NCI-H1694 treated with DMSO at 0.1 percent for 48 hours (cell line): ENCODE data around the gene CHD5.

ENCODE experiments used
- DNase-seq: peaks from one replicate; lab custom pipeline; 2025; lab: John Stamatoyannopoulos, UW

CHD5 gene

GRCh38 chr1:6098303-6099215, 81.6 kb downstream of the CHD5 start:
- no peak for DNase-seq

- DNase-seq: no peak
Observed at GRCh38 chr1:6097824-6098223, 82.3 kb downstream of the CHD5 start.

GRCh38 chr1:6097117-6097595, 83.0 kb downstream of the CHD5 start:
- DNase-seq: no peak

DNA sequence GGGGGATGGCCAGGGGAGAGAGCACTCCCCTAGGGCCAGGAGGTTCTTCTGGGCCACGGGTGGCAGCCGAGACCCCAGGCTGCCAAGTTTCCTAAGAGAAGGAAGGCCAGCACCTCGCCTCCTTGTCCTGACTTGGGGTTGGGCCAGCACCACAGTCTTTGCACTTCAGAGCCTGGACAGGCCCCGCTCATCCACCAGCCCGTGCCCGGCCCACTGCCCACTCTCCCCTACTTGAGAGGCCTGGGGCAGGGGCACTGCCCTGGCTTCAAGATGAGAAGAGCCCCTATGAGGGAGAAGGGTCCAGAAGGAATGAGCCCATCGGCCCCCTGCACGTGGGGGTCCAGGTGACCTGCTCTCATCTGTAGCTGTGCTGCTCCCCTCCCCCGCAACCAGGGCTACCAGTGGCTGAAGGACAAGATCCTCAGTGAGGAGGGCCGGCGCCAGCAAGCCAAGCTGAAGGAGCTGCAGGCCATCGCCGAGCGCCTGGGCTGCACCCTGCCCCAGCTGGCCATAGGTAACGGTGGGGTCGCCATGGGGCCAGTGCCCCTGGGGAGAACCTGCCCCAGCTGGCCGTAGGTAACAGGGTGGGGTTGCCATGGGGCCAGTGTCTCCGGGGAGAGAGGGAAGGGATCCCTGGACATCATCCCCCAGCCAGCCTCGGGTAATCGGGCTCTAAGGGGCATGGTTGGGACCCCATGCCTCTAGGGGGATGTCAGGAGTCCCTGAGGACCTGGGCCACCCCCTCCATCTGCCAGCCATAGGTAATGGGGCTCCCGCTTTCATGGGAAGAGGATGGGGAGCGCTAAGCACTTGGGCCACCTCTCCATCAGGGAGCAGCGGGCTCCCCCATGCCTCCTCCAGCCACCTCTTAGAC, 83.6 kb downstream of the CHD5 start:
- DNase-seq: no peak

DNA sequence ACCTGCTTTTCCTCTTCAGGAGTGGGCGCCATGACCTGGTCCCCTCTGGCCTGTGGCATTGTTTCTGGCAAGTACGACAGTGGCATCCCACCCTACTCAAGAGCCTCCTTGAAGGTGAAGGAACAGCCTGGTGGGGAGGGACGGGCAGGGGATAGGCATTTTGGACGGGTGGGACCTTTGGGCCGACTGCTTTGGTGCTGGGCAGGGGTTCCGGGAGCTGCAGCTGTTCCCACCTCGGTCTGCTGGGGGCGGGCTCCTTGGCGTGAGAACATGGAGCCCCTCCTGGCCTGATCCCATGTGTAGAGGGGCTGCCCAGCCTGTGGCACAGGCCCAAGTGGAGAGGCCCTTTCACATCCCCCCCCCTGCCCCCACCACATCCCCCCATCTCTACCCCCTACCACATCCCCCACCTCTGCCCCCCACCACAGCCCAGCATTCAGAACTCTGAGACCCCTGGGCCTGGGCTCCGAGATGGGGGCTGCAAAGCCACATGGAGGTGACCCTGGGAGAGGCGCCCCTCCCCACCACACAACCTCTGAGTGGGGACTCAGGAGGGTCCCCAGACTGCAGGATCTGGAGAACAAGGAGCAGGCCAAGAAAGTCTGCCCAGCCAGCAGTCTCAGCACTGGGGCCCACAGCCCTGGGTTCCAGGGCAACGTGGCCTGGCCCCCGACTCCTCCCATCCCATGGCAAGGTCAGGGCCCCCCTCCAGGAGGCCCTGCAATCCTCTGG, 84.4 kb downstream of the CHD5 start:
- no peak for DNase-seq

DNA sequence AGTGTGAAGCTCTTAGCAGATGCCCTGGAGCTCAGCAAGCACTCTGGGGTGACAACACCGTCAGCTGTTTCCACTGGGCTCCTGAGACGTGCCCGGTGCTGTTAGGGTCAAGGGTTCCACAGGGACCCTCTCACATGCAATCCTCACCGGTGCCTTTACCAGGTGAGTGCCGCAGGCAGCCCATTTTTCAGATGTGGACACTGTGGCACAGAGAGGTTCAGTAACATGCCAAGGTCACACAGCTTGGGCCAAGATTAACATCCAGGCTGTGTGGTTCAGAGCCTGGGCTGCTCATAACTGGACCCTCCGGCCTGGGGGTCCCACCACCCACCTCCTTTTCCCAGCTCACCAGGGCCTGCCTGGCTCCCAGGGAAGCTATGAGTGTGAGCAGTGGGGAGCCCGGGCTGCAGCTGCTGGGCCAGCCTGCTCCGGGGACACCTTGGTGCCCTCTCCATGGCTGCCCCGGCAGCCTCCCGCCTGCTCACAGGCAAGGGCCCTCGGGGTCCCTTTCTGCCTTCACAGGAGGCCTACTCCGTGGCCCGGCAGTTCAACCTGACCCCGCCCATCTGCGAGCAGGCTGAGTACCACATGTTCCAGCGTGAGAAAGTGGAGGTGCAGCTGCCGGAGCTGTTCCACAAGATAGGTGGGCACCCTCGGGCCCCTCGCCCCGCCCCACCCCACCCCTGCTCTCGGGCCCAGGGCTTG, 85.2 kb downstream of the CHD5 start:
- no peak for DNase-seq

- no peak for DNase-seq
Observed at GRCh38 chr1:6094246-6094645, 85.9 kb downstream of the CHD5 start.

GRCh38 chr1:6093611-6094010, 86.5 kb downstream of the CHD5 start:
- DNase-seq: no peak

DNA sequence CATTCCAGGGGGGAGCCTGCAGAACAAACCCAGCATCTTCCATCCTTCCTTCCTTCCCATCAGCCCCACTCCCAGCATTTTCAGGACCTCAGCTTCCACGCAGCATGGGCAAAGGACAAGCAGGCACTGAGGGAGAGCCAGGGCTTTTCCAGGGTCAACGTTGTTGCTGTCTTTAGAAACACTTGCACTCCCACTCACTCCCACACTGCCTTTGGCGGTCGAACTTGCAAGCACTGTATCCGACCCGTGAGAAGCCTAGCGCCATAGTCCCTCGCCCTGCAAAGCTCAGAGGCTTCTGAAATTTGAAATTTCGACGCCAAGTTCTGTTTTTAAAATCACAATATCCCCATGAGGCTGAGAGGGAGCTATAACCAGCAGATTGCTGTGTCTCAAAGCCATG, 87.0 kb downstream of the CHD5 start:
- no peak for DNase-seq

GRCh38 chr1:6092211-6092610, 87.9 kb downstream of the CHD5 start:
- DNase-seq: no peak

- DNase-seq: no peak
Observed at GRCh38 chr1:6091823-6092109, 88.4 kb downstream of the CHD5 start.

- no peak for DNase-seq
Observed at GRCh38 chr1:6090996-6091822, 88.9 kb downstream of the CHD5 start.

DNA sequence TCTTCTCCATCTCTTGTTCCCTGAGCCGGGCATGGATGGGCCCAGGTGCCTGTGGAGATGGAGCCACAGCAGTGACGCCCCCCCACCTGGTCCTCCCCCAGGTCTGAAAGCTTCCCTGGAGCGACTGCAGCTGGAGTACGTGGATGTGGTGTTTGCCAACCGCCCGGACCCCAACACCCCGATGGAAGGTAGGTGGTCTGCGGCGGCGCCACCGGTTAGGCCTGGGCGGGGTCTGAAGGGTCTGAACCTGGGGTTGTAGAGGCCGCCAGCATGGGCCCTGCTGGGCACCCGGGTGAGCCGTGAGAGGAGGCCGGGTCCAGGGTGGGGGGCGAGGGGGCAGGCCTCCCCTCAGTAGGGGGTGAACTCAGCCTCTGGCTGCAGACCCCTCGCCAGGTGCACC, 89.8 kb downstream of the CHD5 start:
- DNase-seq: no peak

DNA sequence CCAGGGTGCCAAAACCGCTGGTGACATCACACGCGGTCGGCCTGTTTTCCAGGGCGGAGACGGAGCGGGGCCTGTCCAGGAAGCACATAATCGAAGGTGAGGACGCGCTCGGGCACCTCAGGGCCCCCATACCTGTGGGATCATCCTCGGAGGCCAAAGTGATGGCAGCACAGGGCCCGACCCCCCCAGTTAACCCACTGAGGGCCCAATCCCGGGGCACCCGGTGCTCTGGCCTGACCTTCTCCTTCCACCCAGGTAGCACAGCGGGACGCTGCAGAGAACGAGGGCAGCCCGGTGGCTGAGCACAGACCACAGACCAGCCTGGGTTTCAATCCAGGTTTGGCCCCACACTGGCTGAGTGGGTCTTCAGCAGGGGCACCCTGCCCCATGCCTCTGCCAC, 91.2 kb downstream of the CHD5 start:
- no peak for DNase-seq

DNA sequence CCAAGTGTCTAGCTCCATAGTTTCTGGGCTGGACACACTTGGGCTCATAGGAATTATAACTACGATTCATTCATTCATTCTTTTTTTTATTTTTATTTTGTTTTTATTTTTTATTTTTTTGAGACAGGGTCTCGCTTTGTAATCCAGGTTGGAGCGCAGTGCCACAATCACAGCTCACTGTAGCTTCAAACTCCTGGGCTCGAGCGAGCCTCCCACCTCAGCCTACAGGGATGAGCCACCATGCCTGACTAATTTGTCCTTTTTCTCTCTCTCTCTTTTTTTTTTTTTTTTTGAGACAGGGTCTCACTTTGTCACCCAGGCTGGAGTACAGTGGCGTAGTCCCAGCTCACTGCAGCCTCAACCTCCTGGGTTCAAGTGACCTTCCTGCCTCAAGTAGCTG, 92.2 kb downstream of the CHD5 start:
- DNase-seq: no peak

GRCh38 chr1:6087377-6087772, 92.7 kb downstream of the CHD5 start:
- DNase-seq: no peak

- no peak for DNase-seq
Observed at GRCh38 chr1:6086762-6087376, 93.3 kb downstream of the CHD5 start.

GRCh38 chr1:6086358-6086757, 93.8 kb downstream of the CHD5 start:
- DNase-seq: no peak

GRCh38 chr1:6085666-6086065, 94.5 kb downstream of the CHD5 start:
- DNase-seq: no peak

GRCh38 chr1:6084781-6085495, 95.2 kb downstream of the CHD5 start:
- DNase-seq: no peak
